ENCODE results near the gene EFL1.

GRCh38 chr15:82093774-82094211 lies 168.7 kb downstream of the EFL1 start:
- TF ChIP-seq, protein P1, sequence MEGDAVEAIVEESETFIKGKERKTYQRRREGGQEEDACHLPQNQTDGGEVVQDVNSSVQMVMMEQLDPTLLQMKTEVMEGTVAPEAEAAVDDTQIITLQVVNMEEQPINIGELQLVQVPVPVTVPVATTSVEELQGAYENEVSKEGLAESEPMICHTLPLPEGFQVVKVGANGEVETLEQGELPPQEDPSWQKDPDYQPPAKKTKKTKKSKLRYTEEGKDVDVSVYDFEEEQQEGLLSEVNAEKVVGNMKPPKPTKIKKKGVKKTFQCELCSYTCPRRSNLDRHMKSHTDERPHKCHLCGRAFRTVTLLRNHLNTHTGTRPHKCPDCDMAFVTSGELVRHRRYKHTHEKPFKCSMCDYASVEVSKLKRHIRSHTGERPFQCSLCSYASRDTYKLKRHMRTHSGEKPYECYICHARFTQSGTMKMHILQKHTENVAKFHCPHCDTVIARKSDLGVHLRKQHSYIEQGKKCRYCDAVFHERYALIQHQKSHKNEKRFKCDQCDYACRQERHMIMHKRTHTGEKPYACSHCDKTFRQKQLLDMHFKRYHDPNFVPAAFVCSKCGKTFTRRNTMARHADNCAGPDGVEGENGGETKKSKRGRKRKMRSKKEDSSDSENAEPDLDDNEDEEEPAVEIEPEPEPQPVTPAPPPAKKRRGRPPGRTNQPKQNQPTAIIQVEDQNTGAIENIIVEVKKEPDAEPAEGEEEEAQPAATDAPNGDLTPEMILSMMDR (IDR thresholded peaks at IDR 0.05; ENCODE audit: low read depth, low read length, missing input control): no peak
- TF ChIP-seq SP1 (IDR thresholded peaks at IDR 0.05): no peak
- TF ChIP-seq YY1 (IDR thresholded peaks at IDR 0.05): no peak
- TF ChIP-seq FOXA1 (IDR thresholded peaks at IDR 0.05): no peak
- no peak for TF ChIP-seq RAD21 (IDR thresholded peaks at IDR 0.05)
- no peak for TF ChIP-seq ZBTB33 (IDR thresholded peaks at IDR 0.05)
- TF ChIP-seq MAX (IDR thresholded peaks at IDR 0.05): no peak
- TF ChIP-seq GABPA (IDR thresholded peaks at IDR 0.05 in 1 of 2, conservative IDR thresholded peaks at IDR 0.05 in 1 of 2): no peak
- TF ChIP-seq, protein P2, sequence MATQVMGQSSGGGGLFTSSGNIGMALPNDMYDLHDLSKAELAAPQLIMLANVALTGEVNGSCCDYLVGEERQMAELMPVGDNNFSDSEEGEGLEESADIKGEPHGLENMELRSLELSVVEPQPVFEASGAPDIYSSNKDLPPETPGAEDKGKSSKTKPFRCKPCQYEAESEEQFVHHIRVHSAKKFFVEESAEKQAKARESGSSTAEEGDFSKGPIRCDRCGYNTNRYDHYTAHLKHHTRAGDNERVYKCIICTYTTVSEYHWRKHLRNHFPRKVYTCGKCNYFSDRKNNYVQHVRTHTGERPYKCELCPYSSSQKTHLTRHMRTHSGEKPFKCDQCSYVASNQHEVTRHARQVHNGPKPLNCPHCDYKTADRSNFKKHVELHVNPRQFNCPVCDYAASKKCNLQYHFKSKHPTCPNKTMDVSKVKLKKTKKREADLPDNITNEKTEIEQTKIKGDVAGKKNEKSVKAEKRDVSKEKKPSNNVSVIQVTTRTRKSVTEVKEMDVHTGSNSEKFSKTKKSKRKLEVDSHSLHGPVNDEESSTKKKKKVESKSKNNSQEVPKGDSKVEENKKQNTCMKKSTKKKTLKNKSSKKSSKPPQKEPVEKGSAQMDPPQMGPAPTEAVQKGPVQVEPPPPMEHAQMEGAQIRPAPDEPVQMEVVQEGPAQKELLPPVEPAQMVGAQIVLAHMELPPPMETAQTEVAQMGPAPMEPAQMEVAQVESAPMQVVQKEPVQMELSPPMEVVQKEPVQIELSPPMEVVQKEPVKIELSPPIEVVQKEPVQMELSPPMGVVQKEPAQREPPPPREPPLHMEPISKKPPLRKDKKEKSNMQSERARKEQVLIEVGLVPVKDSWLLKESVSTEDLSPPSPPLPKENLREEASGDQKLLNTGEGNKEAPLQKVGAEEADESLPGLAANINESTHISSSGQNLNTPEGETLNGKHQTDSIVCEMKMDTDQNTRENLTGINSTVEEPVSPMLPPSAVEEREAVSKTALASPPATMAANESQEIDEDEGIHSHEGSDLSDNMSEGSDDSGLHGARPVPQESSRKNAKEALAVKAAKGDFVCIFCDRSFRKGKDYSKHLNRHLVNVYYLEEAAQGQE (IDR thresholded peaks at IDR 0.05): no peak
- TF ChIP-seq JUND (IDR thresholded peaks at IDR 0.05): no peak
- TF ChIP-seq EGR1 (IDR thresholded peaks at IDR 0.05; ENCODE audit: low read depth in 2 of 2): no peak
- TF ChIP-seq TAF1 (conservative IDR thresholded peaks at IDR 0.05): no peak

All from liver (tissue), 3 donors.